ENCODE measurements around the gene DDOST.

DDOST gene

DNA sequence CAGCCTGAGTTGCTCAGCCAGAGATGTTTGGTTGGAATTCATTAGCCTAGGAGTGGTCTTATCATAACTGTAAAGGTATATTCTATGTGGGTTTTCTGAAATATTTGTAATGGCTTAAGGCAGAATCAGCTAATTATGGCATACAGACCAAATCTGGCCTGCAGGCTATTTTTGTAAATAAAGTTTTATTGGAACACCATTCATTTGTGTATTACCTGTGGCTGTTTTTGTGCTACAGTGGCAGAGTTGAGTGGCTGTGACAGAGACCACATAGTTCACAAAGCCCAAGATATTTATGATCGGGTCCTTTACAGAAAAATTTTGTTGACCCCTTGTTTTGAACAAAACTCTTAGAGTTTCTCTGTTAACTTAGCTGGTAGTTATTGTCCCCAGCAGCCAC lies 7.4 kb upstream of the DDOST start:
- TF ChIP-seq, protein P1, sequence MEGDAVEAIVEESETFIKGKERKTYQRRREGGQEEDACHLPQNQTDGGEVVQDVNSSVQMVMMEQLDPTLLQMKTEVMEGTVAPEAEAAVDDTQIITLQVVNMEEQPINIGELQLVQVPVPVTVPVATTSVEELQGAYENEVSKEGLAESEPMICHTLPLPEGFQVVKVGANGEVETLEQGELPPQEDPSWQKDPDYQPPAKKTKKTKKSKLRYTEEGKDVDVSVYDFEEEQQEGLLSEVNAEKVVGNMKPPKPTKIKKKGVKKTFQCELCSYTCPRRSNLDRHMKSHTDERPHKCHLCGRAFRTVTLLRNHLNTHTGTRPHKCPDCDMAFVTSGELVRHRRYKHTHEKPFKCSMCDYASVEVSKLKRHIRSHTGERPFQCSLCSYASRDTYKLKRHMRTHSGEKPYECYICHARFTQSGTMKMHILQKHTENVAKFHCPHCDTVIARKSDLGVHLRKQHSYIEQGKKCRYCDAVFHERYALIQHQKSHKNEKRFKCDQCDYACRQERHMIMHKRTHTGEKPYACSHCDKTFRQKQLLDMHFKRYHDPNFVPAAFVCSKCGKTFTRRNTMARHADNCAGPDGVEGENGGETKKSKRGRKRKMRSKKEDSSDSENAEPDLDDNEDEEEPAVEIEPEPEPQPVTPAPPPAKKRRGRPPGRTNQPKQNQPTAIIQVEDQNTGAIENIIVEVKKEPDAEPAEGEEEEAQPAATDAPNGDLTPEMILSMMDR (IDR thresholded peaks at IDR 0.05; ENCODE audit: extremely low read depth, missing control alignments) = no peak
- no peak for DNase-seq (ENCODE audit: low spot score)

DNA sequence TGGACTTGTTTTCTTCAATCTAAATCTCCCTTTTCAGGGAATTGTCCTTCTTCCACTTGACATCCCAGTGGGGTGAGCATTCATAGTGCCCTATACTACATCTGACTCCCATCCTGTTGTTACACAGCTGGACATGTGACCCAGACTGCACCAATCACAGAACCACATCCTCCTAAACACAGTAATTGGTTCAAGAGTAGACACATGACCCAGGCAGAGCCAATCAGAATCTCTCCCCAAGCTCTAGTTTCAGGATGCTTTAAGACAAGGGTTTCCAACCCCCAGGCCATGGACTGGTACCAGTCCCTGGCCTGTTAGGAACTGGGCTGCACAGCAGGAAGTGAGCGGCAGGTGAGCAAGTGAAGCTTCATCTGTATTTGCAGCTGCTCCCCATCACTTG lies 5.6 kb upstream of the DDOST start:
- TF ChIP-seq, protein P1 (IDR thresholded peaks at IDR 0.05; ENCODE audit: extremely low read depth, missing control alignments) = no peak
- DNase-seq (ENCODE audit: low spot score) = no peak

DNA sequence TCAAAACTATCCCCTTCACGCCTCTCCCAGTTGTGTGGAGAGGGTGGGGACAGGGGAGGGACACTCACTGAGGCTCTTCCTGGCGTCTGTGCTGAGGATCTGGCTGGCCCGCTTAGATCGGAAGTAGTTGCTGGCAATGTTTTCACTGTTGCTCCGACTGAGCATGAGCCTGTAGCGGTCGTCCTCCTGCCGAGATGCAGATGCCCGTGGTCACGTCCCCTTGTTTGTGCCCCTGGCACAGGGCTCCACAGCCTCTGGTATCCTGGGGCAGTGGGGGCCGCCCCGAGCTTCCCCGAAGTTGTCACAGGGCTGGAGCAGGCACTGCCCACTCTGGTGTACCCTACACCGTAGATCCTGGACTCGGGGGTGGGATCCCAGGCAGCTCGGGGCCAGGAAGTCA lies 5.0 kb upstream of the DDOST start:
- no peak for DNase-seq (ENCODE audit: low spot score)
- TF ChIP-seq, protein P1 (IDR thresholded peaks at IDR 0.05; ENCODE audit: extremely low read depth, missing control alignments) = no peak

DNA sequence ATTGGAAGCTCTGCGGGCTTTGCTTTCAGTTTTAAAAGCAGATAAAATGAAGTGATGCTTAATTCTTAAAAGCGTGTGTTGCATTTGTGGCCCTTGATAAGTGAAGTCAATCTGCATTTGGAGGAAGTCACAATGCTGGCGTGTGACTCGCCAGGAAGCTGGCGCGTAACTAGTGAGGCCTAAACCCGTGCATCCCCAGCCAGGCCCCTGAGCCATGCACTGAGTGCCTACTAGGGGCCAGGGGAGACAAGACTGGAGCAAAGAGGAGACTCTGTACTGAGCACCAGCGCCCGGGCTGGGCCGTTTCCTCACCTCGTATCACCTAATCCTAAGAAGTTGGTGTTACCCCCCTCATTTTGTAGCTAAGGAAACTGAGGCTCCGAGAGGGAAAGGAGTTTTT lies 4.6 kb upstream of the DDOST start:
- TF ChIP-seq, protein P1 (IDR thresholded peaks at IDR 0.05; ENCODE audit: extremely low read depth, missing control alignments) = no peak

DNA sequence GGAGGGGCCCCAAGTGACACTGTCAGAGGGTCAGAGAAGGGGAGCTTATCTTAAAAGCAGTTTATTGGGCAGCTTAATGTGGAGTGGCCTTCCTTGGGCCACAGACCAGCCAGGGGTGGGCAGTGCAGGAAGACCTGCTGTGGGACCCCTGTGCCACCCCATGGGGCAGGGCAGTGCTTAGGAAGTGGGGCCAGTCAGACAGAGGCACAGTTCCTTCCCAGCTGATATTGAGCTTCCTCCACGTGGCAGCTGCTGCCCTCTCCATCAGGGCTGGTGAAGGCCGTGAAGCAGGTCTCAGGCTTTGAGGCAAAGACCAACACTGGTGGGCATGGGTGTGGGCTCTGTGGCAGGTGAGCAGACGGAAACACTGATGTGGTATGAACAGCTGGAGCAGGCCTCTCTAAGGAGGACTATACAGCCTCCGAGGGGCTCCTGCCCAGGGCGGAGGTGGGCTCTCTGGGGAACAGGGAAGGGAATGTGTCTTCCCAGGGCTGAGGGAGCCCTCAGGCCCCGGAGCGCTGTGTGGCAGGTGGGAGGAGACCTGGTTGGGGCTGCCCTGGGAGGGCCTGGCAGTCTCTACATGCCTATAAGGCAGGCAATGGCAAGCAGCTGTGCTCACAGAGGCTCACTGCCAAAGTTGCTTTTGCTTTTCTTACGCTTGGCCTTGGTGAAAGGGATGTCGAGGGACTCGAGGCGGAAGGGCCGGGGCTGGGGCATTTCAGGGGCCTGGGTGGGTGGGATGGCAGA lies 3.0 kb upstream of the DDOST start:
- no peak for DNase-seq (ENCODE audit: low spot score)

More for the DNA sequence above, 4.6 kb upstream of the DDOST start:
- no peak for DNase-seq (ENCODE audit: low spot score)

DNA sequence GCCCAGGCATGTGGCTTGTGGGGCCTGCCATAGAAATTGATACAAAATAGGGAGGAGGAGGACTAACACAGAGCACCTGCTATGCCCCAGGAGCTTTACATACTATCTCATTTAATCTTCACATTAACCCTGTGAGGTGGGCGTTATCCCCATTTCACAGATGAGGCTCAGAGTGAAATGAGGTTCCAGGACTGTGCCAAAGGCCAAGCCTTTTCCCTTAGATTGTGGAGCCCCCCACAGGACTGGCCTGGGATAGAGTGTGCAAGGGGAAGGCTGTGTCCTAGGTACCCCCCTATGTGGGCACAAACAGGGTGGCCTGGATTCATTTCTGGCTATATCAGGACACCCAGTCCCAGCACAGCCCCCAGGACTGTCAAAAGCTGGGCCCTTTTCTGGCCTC lies 2.2 kb upstream of the DDOST start:
- TF ChIP-seq, protein P1 (IDR thresholded peaks at IDR 0.05; ENCODE audit: extremely low read depth, missing control alignments) = no peak
- no peak for DNase-seq (ENCODE audit: low spot score)

More for the DNA sequence above, 3.0 kb upstream of the DDOST start:
- TF ChIP-seq, protein P1 (IDR thresholded peaks at IDR 0.05; ENCODE audit: extremely low read depth, missing control alignments) = no peak

DNA sequence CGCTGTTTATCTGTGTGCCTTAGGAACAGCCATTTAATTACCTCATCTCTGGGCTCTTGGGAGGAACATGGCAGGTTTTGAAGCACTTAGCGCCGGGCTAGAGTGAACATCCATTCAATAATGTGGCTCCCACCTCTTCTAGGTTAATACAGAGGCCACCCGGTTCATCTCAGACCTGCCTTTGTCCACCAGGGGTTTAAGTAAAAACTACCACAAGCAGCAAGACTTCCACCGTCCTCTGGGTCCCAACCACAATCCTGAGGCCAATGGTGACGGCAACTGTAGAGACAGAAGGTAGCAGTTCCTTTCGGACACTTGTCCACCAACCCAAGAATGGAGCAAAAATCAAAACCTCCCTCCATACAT lies 924 bp upstream of the DDOST start:
- DNase-seq (ENCODE audit: low spot score) = no peak
- TF ChIP-seq, protein P1 (IDR thresholded peaks at IDR 0.05; ENCODE audit: extremely low read depth, missing control alignments) = no peak

Measured in GM20000 (cell line).